NCI-H524 (cell line): Measurements from ENCODE around the gene GOPC.
A peak's percentile ranks its signal among the peaks of the same experiment; 100 is the strongest.
"Not testable (repeated sequence)": the region's sequence is repeated elsewhere in the genome, so short reads cannot be mapped to it uniquely, and the experiment has no call there.

Source experiments
- DNase-seq, 2 experiments: peaks; one replicate each; lab custom pipeline; 2025; lab: John Stamatoyannopoulos, UW

The GOPC gene

GRCh38 chr6:117602151-117602898 is at the start of gene GOPC:
Gene GOPC, minus strand, starts transcription at chr6:117602511. Its CDS starts 223 bp downstream, at chr6:117602288.
- peak; percentile 94 to 96 for DNase-seq

- DNase-seq = not testable (repeated sequence)
Observed at GRCh38 chr6:117651984-117652383, 49.7 kb upstream of the GOPC start.

GRCh38 chr6:117642976-117643375 is 40.7 kb upstream of the GOPC start:
- no peak for DNase-seq

- DNase-seq = no peak
Observed at GRCh38 chr6:117637770-117638169, 35.5 kb upstream of the GOPC start.

- DNase-seq = peak; percentile 68 to 81
Observed at GRCh38 chr6:117629119-117629660, 26.9 kb upstream of the GOPC start.

GRCh38 chr6:117627533-117627932 is 25.2 kb upstream of the GOPC start:
- DNase-seq = no peak

GRCh38 chr6:117624869-117625481 is 22.7 kb upstream of the GOPC start:
- DNase-seq = no peak

- no peak for DNase-seq
Observed at GRCh38 chr6:117619178-117619577, 16.9 kb upstream of the GOPC start.

- DNase-seq = no peak
Observed at GRCh38 chr6:117617210-117618035, 15.1 kb upstream of the GOPC start.

GRCh38 chr6:117616391-117617209 is 14.3 kb upstream of the GOPC start:
- DNase-seq = no peak

GRCh38 chr6:117615750-117616390 is 13.6 kb upstream of the GOPC start:
- DNase-seq = no peak

GRCh38 chr6:117613920-117614560 is 11.7 kb upstream of the GOPC start:
- no peak for DNase-seq

GRCh38 chr6:117607511-117607910 is 5.2 kb upstream of the GOPC start:
- no peak for DNase-seq

GRCh38 chr6:117605169-117605826 is 3.0 kb upstream of the GOPC start:
- peak; percentile 62 to 81 for DNase-seq

GRCh38 chr6:117603821-117604220 is 1.5 kb upstream of the GOPC start:
- no peak for DNase-seq

GRCh38 chr6:117602899-117603588 is 733 bp upstream of the GOPC start:
- no peak for DNase-seq

- peak in 1 of 2 experiments; percentile 67 for DNase-seq
Observed at GRCh38 chr6:117601811-117602150, 530 bp downstream of the GOPC start.

- no peak for DNase-seq
Observed at GRCh38 chr6:117600008-117600743, 2.1 kb downstream of the GOPC start.

GRCh38 chr6:117597755-117598154 is 4.6 kb downstream of the GOPC start:
- no peak for DNase-seq
